GM03348 (cell line): ENCODE data around the gene PTCD3.

Experiments used
- DNase-seq: peaks from one replicate; pipeline ENCODE4 v3.0.0; 2012; ENCODE audit warnings: low spot score

The PTCD3 gene

GRCh38 chr2:86082756-86083155 lies 23.3 kb upstream of the PTCD3 start:
- DNase-seq, result no peak

DNA sequence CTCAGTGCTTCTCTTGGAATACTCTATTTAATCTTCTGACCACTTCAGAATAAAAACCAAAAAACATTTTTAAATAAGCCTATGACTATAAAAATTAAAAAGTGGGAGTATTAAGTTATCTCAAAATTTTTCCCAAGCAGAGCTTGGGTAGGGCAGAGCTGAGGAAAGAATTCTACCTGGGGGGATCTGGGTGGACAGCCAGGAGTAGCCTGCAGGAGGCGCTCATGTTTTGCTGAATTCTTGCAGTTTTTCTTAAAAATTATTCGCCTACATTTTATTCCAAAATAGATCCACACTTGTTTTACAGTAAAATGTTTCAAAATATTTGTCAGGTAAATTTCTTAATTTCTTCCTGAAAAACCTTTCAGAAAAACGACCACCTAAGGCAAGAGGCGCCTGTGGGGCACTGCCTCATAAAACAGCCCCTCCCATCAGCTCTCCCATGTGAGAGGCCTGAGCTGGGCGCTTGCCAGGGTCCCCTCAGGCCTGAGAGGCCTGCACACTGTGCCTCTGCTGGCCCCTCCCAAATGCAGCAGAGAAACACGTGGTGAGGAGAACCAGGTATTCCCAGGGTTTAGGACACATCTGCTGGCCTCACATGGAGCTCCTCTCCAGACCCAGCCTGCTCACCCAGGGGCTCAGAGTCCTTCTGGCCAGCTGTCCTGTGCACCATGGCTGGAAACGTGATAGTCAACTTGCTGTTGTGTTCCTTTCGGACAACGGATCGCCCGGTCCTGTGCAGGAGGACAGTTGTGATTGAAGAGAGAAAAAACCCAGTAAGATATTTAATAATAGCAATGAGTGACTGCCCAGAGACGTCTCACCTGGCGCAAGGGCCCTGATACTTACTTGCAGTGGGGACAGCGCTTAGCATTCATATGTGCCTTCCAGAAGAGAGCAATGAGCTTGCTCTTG lies 17.8 kb upstream of the PTCD3 start:
- peak; percentile 27 for DNase-seq

DNA sequence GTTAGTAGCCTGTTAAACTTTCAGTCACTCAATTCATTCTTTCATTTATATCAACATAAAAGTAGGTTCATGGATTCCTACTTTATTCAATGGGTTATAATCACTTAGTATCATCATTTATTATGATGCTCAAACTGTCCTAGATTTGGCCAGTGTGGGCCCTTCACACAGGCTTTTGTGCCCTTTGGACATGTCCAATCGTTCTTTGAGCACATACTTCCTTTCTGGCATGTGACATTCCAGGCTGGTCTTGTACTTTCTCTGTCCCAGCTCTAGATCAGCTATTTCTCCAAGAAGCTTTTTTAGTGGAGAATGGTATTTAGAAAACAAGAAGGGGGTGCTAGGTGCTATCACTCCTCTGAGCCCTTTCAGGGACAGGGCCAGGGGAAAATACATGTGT lies 11.8 kb upstream of the PTCD3 start:
- no peak for DNase-seq

DNA sequence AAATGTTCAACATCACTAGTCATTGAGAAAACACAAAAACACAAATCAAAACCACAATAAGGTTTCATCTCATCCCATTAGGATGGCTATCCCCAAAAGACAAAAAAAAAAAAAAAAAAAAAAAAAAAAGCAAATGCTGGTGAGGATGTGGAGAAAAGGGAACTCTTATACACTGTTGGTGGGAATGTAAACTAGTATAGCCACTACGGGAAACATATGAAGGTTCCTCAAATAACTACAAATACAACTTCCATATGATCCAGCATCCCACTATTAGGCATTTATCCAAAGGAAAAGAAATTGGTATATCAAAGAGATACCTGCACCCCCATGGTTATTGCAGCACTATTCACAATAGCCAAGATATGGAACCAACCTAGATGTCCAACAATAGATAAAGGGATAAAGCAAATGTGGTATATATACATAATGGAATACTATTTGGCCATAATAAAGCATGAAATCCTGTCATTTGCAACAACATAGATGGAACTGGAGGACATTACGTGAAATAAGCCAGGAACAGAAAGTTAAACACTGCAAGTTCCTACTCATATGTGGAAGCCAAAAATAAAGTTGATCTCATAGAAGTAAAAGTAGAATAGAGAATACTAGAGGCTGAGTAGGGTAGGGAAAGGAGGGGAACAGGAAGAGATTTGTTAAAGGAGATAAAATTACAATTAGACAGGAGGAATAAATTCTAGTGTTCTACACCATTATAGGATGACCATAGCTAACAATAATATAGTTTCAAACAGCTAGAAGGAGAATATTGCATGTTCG lies 8.7 kb upstream of the PTCD3 start:
- no peak for DNase-seq

DNA sequence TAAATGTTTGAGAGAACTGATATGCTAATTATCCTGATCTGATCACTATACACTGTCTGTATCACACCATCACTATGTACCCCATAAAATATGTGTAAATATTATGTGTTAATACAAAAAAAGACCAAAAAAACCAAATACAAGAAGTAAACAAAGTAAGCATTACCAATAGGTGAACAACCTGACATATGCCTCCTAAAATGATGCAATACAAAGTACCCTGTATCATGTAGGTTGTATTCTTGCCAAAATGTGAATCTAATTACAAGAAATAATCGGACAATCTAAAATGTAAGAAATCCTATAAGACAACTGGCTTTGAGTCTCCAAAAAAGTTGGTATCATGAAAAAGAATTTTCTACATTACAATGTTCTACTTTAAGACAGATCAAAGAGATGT lies 8.1 kb upstream of the PTCD3 start:
- DNase-seq, result no peak

DNA sequence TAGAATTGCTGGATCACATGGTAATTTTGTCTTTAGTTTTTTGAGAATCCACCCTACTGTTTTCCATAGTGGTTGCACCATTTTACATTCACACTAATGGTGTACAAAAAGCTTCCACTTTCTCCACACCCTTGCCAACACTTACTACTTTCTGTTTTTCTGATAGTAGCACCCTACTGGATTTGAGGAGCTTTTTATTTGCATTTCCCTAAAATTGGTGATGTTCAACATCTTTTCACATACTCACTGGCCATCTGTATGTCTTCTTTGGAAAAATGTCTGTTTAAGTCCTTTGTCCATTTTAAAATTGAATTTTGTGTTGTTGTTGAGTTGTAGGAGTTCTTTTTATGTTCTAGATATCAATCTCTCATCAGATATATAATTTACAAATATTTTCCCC lies 3.9 kb upstream of the PTCD3 start:
- no peak for DNase-seq

- DNase-seq, result peak; percentile 90
Observed at GRCh38 chr2:86105252-86105968, 625 bp upstream of the PTCD3 start, which contains the start of gene POLR1A. Gene POLR1A, minus strand, starts transcription at chr2:86105886. Its CDS starts 110 bp downstream, at chr2:86105776.

- no peak for DNase-seq
Observed at GRCh38 chr2:86107031-86107430, 996 bp downstream of the PTCD3 start.

DNA sequence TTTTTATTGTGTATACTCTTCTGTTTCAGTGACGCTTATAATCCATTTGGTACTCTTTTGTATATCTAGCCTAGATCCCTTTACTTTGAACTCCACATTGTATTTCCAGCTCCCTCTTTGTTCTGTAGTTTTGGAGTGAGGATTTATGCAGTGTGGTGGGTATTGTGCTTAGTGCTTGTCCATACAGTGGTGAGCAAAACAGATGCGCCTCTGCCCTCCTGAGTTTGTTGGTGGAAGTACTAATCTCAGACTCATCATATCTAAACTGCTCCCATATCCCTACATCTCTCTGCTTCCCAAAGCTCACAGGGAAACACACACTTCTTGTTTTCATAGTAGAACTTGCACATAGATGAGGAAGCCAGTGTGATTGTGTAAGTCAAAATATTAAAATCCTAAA lies 12.1 kb downstream of the PTCD3 start:
- DNase-seq, result no peak

DNA sequence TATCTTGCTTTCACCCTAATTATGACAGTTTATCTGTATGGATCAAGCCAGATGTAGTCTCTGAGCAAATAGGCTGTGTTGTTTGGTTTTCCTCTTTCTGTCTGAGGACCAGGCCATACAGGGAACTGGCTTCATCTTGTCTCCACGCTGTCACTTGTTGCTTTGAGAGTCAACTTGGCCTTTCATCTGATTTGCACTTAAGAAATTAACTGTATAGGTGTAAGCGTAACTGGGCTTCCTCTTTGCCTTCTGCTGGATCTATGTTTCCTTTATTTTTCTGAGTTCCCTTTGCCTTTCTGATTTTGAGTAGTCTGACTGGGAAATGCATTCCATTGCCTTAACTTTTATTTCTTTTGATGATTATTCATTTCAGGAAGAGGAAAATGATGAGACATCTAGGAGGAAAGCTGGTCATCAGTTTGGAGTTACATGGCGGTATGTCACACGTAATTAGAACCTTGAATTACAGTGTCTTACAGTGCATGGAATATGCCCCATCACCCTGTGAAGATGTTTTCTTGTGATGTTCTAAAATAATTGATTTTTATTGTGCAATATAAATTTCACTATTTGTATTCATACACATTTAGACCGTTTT lies 17.4 kb downstream of the PTCD3 start:
- no peak for DNase-seq

GRCh38 chr2:86124683-86125082 lies 18.6 kb downstream of the PTCD3 start:
- DNase-seq, result no peak

- no peak for DNase-seq
Observed at GRCh38 chr2:86134709-86135108, 28.7 kb downstream of the PTCD3 start.

- DNase-seq, result no peak
Observed at GRCh38 chr2:86135653-86136052, 29.6 kb downstream of the PTCD3 start.

DNA sequence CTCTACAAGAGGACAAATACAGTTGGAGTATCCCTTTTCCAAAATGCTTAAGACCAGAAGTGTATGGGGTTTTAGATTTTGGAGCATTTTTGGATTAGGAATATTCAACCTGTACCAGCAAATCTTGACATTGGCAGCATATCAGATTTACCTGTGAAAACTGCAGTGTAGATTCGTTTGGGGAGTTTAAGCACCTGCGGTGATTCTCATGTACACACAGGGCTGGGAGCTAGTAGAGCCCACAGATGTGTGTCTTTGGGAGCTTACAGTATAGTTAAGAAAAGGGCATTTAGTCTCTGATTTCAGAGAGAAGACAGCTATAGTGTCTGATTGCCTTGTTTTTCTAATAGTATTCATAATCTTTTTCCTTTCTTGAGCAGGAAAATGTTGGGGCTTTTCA lies 30.1 kb downstream of the PTCD3 start:
- DNase-seq, result no peak

DNA sequence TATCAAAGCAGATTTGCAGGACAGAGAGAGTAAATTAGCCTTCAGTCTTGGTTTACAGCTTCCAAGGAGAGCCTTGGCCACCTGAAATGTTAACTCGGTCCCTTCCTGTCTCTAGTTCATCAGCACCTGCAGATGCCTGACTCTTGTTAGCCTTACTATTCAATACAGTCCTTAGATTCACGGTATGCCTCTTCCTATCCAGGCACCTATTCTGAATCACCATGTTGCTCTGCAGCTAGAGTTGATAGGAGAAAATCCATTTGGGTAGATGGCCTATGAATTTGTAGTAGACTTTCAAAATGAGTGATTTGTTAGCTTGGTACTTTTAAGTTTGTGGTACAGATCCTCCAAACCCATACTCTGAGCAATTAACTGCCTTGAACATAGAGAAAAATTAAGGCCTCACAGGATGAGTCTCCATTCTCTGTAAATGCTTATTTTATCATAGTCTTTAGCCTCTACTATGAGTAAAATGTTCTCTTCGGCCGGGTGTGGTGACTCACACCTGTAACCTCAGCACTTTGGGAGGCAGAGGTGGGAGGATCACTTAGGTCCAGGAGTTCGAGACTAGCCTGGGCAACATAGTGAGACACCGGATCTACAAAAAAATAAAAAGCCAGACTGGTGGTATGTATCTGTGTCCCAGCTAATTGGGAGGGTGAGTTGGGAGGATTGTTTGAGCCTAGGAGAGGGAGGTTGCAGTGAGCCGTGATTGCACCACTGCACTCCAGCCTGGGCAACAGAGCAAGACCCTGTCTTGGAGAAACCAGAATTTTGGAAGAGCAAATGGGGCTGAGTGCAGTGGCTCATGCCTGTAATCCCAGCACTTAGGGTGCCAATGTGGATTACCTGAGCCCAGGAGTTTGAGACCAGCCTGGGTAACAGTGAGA lies 32.9 kb downstream of the PTCD3 start:
- DNase-seq, result no peak

GRCh38 chr2:86139981-86140380 lies 33.9 kb downstream of the PTCD3 start:
- no peak for DNase-seq

- no peak for DNase-seq
Observed at GRCh38 chr2:86140969-86141392, 34.9 kb downstream of the PTCD3 start.

GRCh38 chr2:86142436-86143257 lies 36.6 kb downstream of the PTCD3 start:
- no peak for DNase-seq

DNA sequence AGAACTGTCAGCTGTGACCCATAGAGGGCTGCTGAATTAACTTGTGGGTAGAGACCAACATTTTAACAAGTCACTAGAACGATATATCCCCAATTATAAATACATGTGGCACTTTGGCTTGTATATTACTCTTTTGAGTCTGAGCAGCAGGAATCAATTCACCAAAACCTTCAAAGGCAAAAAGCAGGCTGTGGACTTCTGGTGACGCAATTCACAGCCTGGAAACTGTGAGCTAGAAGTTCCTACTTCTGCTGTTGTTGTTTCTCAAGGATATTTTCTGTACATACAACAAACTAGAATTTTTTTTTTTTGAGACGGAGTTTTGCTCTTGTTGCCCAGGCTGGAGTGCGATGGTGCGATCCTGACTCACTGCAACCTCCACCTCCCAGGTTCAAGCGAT lies 37.3 kb downstream of the PTCD3 start:
- DNase-seq, result no peak
